KMS-11 (cell line): ENCODE results near the gene PNPLA7.
A peak's percentile ranks its signal among the peaks of the same experiment; 100 is the strongest.

ENCODE experiments used
- H2AFZ ChIP-seq: fragments of 200-600 bp; sonication (generic); 2 replicates; pipeline ENCODE4 v1.6.1; 2016; ENCODE audit warnings: antibody characterized with exemption, mixed run types, low read depth
- H3K27ac ChIP-seq: fragments of 200-600 bp; sonication (generic); 2 replicates; pipeline ENCODE4 v1.6.1; 2016; ENCODE audit warnings: mild to moderate bottlenecking, mixed run types
- H3K27me3 ChIP-seq: fragments of 200-600 bp; sonication (generic); 2 replicates; pipeline ENCODE4 v1.6.1; 2017; ENCODE audit warnings: mild to moderate bottlenecking, low read depth, mixed run types, moderate library complexity; ENCODE audit not compliant: insufficient read depth
- H3K36me3 ChIP-seq: fragments of 200-600 bp; sonication (generic); 2 replicates; pipeline ENCODE4 v1.6.1; 2017; ENCODE audit warnings: mild to moderate bottlenecking, mixed run types; ENCODE audit not compliant: insufficient read depth
- H3K4me1 ChIP-seq: fragments of 200-600 bp; sonication (generic); 2 replicates; pipeline ENCODE4 v1.6.1; 2016; ENCODE audit warnings: mild to moderate bottlenecking, low read depth, mixed run types; ENCODE audit not compliant: poor library complexity, severe bottlenecking
- H3K4me2 ChIP-seq: fragments of 200-600 bp; sonication (generic); 2 replicates; pipeline ENCODE4 v1.7.0; 2016; ENCODE audit warnings: mild to moderate bottlenecking, mixed run types
- H3K4me3 ChIP-seq: fragments of 200-600 bp; sonication (generic); IDR thresholded peaks from 2 replicates; pipeline ENCODE4 v1.6.1; 2017; ENCODE audit warnings: low read depth, low read length, mixed read lengths; ENCODE audit not compliant: insufficient read depth
- H3K79me2 ChIP-seq: fragments of 200-600 bp; sonication (generic); 2 replicates; pipeline ENCODE4 v1.6.1; 2016; ENCODE audit warnings: low read depth, mixed run types; ENCODE audit not compliant: insufficient read depth
- H3K9ac ChIP-seq: fragments of 200-600 bp; sonication (generic); 2 replicates; pipeline ENCODE4 v1.6.1; 2016; ENCODE audit warnings: mild to moderate bottlenecking, mixed run types
- H4K20me1 ChIP-seq: fragments of 200-600 bp; sonication (generic); 2 replicates; pipeline ENCODE4 v1.6.1; 2016; ENCODE audit warnings: mild to moderate bottlenecking, mixed run types; ENCODE audit not compliant: insufficient read depth
- TF ChIP-seq, protein P1 (sequence below): fragments of 200-600 bp; sonication (generic); conservative IDR thresholded peaks from 2 replicates; pipeline ENCODE4 v1.6.1; 2017; ENCODE audit warnings: low read depth, mild to moderate bottlenecking, antibody characterized with exemption, low read length, moderate library complexity, mixed read lengths

PNPLA7 gene

DNA sequence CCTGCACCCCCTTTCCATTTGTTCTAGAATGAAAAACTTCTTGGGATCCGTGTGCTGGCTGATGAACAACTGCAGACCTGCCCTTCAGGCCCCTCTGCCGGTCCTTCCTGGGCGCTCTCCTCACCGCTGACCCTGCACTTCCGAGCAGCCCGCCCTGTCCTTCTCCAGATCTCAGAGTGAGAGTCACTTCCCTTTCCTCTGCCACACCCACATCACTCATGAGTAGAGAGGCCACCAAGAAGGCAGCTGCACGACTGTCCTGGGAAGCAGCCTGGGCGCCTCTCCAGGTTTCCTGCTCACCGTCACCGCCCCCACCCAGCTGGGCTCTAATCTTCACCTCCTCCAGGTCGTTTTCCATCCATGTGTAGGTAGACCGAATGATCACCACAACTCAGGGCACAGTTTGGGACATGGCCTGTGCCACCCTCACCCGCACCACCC, 56.1 kb downstream of the PNPLA7 start:
- no peak overlapping the region for H3K4me2 ChIP-seq
- H3K79me2 ChIP-seq, result no peaks in the 10 kb centered on the region
- H3K4me3 ChIP-seq, result no peak overlapping the region
- H2AFZ ChIP-seq, result no peak overlapping the region
- TF ChIP-seq, protein P1, sequence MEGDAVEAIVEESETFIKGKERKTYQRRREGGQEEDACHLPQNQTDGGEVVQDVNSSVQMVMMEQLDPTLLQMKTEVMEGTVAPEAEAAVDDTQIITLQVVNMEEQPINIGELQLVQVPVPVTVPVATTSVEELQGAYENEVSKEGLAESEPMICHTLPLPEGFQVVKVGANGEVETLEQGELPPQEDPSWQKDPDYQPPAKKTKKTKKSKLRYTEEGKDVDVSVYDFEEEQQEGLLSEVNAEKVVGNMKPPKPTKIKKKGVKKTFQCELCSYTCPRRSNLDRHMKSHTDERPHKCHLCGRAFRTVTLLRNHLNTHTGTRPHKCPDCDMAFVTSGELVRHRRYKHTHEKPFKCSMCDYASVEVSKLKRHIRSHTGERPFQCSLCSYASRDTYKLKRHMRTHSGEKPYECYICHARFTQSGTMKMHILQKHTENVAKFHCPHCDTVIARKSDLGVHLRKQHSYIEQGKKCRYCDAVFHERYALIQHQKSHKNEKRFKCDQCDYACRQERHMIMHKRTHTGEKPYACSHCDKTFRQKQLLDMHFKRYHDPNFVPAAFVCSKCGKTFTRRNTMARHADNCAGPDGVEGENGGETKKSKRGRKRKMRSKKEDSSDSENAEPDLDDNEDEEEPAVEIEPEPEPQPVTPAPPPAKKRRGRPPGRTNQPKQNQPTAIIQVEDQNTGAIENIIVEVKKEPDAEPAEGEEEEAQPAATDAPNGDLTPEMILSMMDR, result no peak
- no peak overlapping the region for H3K9ac ChIP-seq
- H4K20me1 ChIP-seq, result no peaks in the 10 kb centered on the region
- no peaks in the 10 kb centered on the region for H3K36me3 ChIP-seq
- no peak overlapping the region for H3K27ac ChIP-seq
- peaks cover 4% of the 10 kb centered on the region; the same call in 1 of the 2 replicates for H3K27me3 ChIP-seq
- peaks cover 38% of the 10 kb centered on the region for H3K4me1 ChIP-seq

DNA sequence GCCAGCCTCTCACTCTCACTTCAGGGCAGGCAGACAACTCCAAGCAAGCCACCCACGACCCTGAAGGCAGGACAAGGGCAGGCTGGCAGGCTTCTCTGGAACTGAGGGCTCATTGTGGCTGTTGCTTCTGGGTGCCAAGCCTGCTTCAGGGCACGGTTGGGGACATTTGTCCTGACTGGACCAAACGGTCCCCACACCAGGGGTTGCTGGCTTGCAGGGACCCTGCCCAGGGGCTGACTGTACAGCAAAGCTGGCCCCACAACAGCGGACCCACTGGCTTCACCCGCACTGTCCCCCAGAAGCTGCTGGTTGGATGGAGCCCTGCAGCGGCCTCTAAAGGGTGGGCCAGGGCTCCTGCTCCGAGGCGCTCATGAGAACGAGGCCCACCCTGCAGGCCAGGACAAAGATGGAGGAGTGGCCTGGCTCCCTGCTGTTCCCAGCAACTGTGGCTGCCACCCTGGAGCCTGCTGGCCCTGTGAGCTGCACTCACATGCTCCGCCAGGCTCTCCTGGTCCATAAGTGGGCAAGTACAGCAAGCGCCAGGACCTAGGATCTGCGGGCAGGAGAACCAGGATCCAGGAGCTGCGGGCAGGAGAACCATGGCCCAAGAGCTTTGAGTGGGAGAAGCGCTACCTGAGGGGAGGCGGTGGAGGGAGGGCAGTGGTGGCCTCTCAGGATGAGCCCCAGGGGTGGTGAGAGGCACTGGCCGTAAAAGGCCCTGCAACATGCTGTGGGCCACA, 56.7 kb downstream of the PNPLA7 start:
- Histone ChIP-seq H3K79me2 (no peaks in the 10 kb centered on the region), H3K36me3 (no peaks in the 10 kb centered on the region), H2AFZ (no peak overlapping the region), H3K4me3 (no peak overlapping the region), H3K27ac (no peak overlapping the region), H3K4me2 (no peak overlapping the region), H3K4me1 (peaks cover 41% of the 10 kb centered on the region), H4K20me1 (no peaks in the 10 kb centered on the region), H3K27me3 (peaks cover 6% of the 10 kb centered on the region; the same call in 1 of the 2 replicates), H3K9ac (no peak overlapping the region)
- TF ChIP-seq, protein P1, result no peak

DNA sequence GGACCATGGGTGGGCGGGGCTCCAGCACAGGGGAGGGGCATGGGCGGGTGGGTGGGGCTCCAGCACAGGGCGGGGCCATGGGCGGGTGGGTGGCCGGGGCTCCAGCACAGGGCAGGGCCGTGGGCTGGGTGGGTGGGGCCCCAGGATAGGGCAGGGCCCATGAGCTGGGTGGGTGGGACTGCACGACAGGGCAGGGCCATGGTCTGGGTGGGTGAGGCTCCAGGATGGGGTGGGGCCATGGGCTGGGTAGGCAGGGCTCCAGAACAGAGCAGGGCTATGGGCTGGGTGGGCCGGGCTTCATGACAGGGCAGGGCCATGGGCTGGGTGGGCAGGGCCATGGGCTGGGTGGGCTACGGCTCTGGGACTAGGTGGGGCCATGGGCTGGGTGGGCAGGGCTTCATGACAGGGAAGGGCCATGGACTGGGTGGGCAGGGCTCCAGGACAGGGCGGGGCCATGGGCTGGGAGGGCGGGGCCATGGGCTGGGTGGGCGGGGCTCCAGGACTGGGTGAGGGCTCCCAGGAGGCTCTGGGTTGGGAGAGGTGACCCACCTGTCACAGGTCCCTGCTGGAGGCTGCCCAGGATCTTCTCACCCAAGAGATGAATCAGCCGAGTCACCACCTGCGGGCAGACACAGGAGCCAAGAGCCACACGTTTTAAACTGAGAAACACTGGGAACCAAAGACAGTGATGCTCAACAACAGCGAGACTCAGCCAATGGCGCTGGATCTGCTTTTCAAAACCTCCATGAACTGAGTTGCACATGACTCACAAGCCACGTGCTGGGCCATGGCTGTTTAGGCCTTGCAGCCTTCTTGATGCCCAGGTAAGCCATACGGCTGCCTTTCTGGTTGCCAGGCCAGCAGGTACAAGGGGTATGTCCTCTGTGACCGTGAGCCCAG, 57.5 kb downstream of the PNPLA7 start:
- Histone ChIP-seq H3K4me3 (no peak overlapping the region), H3K4me1 (peaks cover 41% of the 10 kb centered on the region), H2AFZ (no peak overlapping the region), H3K4me2 (no peak overlapping the region), H3K9ac (no peak overlapping the region), H3K27ac (no peak overlapping the region), H3K27me3 (peaks cover 12% of the 10 kb centered on the region), H3K36me3 (no peaks in the 10 kb centered on the region), H4K20me1 (no peaks in the 10 kb centered on the region), H3K79me2 (no peaks in the 10 kb centered on the region)
- TF ChIP-seq, protein P1, result no peak

DNA sequence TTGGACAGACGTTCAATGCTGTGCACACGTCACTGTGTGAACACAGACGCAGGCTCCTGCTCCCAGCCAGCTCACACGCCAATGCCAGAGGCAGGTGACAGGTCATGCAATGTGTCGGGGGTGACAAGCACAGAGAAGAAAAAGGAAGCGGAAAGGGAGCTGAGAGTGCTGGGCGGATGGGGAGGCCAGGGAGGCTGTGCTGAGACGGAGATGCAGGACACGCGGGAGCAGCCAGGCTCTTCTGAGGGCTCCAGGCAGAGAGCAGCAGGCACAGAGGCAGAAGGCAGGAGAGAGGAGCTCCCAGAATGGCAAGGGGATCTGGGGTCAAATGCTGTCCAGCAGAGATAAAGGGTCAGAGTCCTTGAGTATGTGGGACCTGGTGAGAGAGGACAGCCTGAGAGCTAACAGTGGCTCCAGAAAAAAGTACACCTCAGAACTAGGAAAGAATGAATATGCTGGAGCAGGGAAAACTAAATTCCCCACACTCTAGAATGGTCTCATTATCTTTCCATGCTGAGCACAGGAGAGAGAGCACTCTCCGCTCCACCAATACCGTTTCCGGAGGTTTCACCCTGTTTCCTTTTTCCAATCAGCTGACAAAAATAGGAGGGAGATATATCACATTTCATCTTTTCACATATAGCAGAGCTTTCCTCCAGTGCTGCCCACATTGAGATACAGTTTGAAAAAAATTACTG, 58.3 kb downstream of the PNPLA7 start:
- no peaks in the 10 kb centered on the region for H3K36me3 ChIP-seq
- no peak overlapping the region for H3K27ac ChIP-seq
- no peak overlapping the region for H3K4me3 ChIP-seq

More for the DNA sequence above, 58.3 kb downstream of the PNPLA7 start:
- peaks cover 41% of the 10 kb centered on the region for H3K4me1 ChIP-seq
- H4K20me1 ChIP-seq, result no peaks in the 10 kb centered on the region
- peak overlapping the region; percentile 70 for H3K4me2 ChIP-seq
- TF ChIP-seq, protein P1, result no peak
- no peak overlapping the region for H2AFZ ChIP-seq
- no peak overlapping the region for H3K9ac ChIP-seq
- H3K79me2 ChIP-seq, result no peaks in the 10 kb centered on the region
- H3K27me3 ChIP-seq, result peaks cover 14% of the 10 kb centered on the region
